HG03060 (cell line): Measurements from ENCODE around the gene AGPAT3.
"Not testable (repeated sequence)": the region's sequence is repeated elsewhere in the genome, so short reads cannot be mapped to it uniquely, and the experiment has no call there.

Experiments
- ATAC-seq: cut with Tn5 transposase; IDR thresholded peaks from one replicate; pipeline ENCODE4 v1.9.1; 2021; ENCODE audit warnings: low read depth, moderate number of reproducible peaks; ENCODE audit not compliant: unreplicated experiment

AGPAT3 gene, protein sequence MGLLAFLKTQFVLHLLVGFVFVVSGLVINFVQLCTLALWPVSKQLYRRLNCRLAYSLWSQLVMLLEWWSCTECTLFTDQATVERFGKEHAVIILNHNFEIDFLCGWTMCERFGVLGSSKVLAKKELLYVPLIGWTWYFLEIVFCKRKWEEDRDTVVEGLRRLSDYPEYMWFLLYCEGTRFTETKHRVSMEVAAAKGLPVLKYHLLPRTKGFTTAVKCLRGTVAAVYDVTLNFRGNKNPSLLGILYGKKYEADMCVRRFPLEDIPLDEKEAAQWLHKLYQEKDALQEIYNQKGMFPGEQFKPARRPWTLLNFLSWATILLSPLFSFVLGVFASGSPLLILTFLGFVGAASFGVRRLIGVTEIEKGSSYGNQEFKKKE

GRCh38 chr21:43864962-43865539 is at the start of gene AGPAT3:
AGPAT3 (plus strand) TSS chr21:43865223; CDS start chr21:43959682, 94,459 bp downstream.
- ATAC-seq = no peak

GRCh38 chr21:43815991-43816390 is 49.0 kb upstream of the AGPAT3 start:
- no peak for ATAC-seq

GRCh38 chr21:43816611-43817071 is 48.4 kb upstream of the AGPAT3 start:
- no peak for ATAC-seq

DNA sequence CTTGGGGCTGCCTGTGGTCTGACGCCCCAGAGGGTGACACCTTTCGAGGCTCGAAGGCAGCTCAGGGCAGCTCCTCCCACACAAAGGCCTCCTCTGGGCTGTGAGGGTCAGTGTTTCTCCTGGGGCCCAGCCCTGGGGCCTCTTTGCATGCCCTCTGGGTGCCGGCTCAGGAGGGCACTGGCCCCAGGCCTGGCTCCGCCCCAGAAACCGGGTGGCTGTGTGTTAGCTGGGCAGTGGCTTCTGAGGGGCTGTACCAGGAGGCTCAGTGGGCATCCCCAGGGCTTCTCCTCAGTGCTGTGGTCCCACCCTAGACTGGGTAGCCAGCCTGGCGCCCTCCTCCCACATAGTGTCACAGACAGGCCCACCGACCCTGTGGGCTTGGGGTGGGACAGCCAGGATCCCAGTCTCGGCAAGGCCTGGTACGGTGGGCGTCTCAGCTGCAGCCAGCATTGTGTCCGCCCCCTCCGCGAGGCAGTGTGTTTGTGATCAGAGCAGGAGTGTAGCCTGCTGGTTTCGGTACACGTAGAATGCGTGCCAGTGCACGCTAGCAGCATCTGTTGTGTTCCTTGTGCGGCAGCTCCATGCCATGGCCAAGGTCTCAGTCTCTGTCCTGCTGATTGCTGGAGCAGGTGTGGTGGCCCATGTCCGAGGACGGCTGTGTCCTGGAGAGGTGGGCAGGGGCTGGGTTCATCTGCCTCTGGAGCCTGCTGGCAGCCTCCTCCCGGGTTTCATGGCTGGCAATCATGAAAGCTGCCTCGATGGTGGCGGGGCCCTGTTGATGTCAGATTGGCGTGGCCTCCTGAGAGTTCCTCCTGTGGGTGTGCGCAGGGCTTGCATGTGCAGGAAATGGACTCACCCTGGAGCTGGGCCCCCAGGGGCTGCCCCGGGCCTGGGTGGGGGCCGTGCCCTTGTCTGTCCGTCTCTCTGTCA is 47.6 kb upstream of the AGPAT3 start:
- no peak for ATAC-seq

DNA sequence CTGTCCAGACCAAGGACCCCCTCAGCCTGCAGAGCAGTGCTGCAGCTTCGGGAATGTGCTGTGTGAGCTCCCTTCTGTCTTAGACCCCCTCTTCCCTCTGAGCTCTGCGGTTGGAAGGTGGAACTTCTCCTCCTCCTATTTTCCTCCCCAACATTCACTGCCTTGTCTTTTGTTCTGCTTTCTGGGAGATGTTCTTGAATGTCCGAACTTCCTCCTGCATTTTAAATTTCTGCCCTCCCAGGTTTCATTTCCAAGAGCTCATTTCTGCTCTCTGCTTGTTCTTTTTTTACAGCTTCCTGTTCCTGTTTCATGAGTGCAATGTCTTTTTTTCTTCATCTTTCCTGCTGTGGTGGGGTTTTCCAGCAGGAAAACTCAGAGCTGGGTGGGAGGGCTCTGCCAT is 46.3 kb upstream of the AGPAT3 start:
- no peak for ATAC-seq

DNA sequence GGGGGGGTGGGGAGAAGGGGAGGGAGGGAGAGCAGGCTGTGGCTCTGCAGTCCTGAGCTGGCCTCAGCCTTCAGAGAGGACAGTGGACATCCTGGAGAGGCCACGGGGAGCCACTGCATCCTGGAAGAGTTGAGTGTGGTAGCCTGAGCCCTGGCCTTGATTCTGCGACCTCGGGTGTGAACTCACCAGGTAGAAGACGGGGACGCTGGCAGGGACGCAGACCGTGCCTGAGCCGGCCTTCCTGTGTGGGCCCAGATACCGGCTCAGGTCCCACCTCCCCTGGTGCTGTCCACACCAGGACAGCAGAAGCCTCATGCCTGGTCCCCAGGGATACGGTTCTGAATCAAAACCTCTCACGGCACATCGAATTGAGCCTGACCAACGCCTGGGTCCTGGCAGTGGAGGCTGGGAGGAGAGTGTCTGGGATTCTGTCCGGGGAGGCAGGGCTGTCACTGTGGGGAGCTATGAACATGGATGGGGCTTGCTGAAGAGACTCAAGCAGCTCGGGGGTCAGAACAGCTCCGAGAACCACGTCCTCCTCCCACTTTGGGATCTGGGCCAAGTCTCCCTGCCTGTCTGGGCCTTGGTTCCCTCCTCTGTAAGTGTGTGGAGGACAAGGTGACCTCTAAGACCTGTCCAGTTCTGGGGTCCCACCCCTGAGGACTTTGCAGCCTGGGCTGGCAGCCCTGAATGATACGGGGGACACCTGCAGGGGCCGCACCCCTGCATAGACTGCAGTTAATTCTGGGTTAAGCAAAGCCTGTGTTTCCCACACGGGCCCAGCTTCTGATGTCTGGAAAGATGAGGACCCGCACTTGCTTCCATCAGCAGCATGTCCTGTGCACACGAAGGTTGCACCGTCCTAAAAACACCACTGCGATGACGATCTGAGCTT is 45.3 kb upstream of the AGPAT3 start:
- ATAC-seq = no peak

DNA sequence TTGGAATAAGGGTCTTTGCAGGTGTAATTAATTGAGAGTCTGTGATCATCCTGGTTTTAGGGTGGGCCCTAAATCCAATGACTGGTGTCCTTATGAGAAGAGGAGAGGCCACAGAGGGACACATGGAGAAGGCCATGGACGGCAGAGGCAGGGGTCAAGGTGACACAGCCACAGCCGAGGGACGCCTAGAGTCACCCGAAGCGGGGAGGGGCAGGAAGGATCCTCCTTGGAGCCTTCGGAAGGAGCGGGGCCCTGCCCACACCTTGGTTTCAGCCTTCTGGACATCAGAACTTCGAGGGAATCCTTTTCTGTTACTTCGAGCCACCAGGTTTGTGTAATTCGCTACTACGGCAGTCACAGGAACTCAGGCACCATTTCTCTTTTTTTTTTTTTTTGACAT is 44.6 kb upstream of the AGPAT3 start:
- ATAC-seq = no peak

DNA sequence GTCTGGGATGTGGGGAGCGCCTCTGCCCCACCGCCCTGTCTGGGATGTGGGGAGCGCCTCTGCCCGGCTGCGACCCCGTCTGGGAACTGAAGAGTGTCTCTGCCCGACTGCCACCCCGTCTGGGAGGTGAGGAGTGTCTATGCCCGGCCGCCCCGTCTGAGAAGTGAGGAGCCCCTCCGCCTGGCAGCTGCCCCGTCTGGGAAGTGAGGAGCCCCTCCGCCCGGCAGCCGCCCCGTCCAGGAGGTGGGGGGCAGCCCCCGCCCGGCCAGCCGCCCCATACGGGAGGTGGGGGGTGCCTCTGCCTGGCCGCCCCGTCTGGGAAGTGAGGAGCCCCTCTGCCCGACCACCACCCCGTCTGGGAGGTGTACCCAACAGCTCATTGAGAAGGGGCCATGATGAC is 42.9 kb upstream of the AGPAT3 start:
- not testable (repeated sequence) for ATAC-seq

- not testable (repeated sequence) for ATAC-seq
These were observed 42.3 kb upstream of the AGPAT3 start for GRCh38 chr21:43822741-43823140.

- no peak for ATAC-seq
These were observed 40.4 kb upstream of the AGPAT3 start for GRCh38 chr21:43824333-43825241.

GRCh38 chr21:43825242-43825935 is 39.6 kb upstream of the AGPAT3 start:
- no peak for ATAC-seq

- no peak for ATAC-seq
These were observed 38.9 kb upstream of the AGPAT3 start for GRCh38 chr21:43825936-43826622.

DNA sequence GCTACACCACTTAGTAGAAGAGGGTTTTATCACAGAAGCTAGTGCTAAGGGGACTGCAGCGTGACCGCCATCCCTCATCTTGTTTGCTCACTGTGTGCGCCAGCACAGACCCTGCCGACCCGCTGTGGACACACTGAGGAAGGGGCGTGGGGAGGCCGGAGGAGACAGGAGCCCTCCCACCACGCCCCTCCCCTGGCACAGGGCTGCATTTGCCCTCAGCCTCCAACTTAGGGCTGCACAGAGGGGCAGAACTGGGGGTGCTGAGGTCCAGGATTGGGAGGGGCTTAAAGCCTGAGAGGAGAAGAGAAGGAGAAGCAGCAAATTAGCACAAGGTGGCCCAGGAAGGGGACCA is 38.4 kb upstream of the AGPAT3 start:
- no peak for ATAC-seq

DNA sequence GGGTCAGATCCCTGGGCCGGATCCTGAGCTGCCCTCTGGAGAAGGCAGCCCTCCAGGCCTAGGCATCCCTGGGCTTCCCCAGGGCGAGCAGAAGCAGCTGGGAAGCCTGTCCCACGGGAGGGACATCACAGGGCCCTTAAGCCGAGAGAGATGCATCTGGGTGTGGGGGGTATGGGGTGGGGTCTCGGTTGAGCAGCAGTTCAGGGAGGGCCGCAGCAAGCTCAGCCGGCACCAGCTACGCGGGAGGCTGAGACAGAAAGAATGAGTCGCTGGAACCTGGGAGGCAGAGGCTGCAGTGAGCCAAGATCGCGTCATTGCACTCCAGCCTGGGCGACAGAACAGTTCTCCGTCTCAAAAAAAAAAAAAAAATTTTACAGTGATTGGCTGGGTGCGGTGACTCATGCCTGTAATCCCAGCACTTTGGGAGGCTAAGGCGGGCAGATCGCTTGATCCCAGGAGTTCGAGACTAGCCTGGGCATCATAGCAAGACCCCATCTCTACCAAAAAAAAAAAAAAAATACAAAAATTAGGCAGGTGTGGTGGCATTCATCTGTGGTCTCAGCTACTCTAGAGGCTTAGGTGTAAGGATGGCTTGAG is 37.9 kb upstream of the AGPAT3 start:
- ATAC-seq = no peak

DNA sequence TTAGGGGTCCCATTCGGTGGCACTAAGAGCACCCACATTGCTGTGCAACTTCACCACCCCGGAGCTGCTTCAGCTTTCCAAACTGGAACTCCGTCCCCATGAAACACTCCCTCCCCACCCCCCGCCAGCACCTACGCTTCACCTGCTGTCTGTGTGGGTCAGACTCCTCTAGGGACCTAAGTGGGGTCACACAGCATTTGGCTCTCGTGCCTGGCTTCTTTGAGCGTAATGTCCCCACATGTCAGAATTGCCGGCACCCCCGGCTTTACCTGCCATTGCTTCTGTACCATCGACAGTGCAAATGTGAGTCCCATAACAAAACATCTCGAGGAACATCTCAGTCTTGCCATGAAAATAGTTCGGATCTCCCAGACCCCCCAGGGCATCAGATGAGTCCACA is 35.9 kb upstream of the AGPAT3 start:
- ATAC-seq = no peak

GRCh38 chr21:43829575-43830119 is 35.4 kb upstream of the AGPAT3 start:
- ATAC-seq = no peak

GRCh38 chr21:43832158-43832550 is 32.9 kb upstream of the AGPAT3 start:
- no peak for ATAC-seq
